GM13976 (cell line): ENCODE data around the gene WDFY1.
A peak's percentile ranks its signal among the peaks of the same experiment; 100 is the strongest.

Experiments used
- DNase-seq: peaks from one replicate; pipeline ENCODE4 v3.0.0; 2012; ENCODE audit warnings: low spot score
- CTCF ChIP-seq: IDR thresholded peaks from 2 replicates; pipeline ENCODE4 v1.5.1; 2012; ENCODE audit warnings: borderline replicate concordance, mild to moderate bottlenecking; ENCODE audit not compliant: insufficient read depth; ENCODE audit errors: extremely low read depth, missing control alignments, control extremely low read depth
- in situ Hi-C: fragments of 300-500 bp; cut with MboI; formaldehyde crosslinking; loops from one replicate; pipeline ENCODE4 v1.12.0; 2022; ENCODE audit warnings: low sequenced_read_pairs, mixed read lengths, inconsistent platforms; ENCODE audit not compliant: unreplicated experiment

Gene WDFY1

GRCh38 chr2:223841436-223842190 is 103.5 kb downstream of the WDFY1 start:
- in situ Hi-C loops = no loop called here
- no peak for TF ChIP-seq CTCF
- no peak for DNase-seq

GRCh38 chr2:223837287-223838061 is 107.7 kb downstream of the WDFY1 start, which contains the start of gene AP1S3:
TSS of gene AP1S3 (minus strand) at chr2:223837582. CDS start at chr2:223837450, 132 bp downstream.
- TF ChIP-seq CTCF = peak; percentile 28
- DNase-seq = peak; percentile 90
- in situ Hi-C loops = no loop called here

- in situ Hi-C loops = no loop called here
- DNase-seq = peak; percentile 84
These were observed 109.2 kb downstream of the WDFY1 start for GRCh38 chr2:223835701-223836532.

GRCh38 chr2:223834431-223834830 is 110.7 kb downstream of the WDFY1 start:
- no peak for TF ChIP-seq CTCF
- in situ Hi-C loops = no loop called here
- DNase-seq = no peak

More at GRCh38 chr2:223835701-223836532, 109.2 kb downstream of the WDFY1 start:
- no peak for TF ChIP-seq CTCF

GRCh38 chr2:223832241-223832903 is 112.8 kb downstream of the WDFY1 start:
- TF ChIP-seq CTCF = no peak
- in situ Hi-C loops = no loop called here
- no peak for DNase-seq
